ENCODE data around the gene NPBWR2. TPM values are rescaled to one million over a fixed set of nuclear protein-coding genes. Genes with fewer than 3 reads are reported as not detected.

NPBWR2 gene
- total and polyA plus RNA-seq, 4 donors = not detected

GRCh38 chr20:64139199-64140060 is 32.1 kb upstream of the NPBWR2 start (continued):
- TF ChIP-seq CTCF (IDR thresholded peaks at IDR 0.05; ENCODE audit: low read depth, low read length, missing input control) = no peak

GRCh38 chr20:64138276-64138815 is 31.0 kb upstream of the NPBWR2 start:
- Histone ChIP-seq H3K27me3 (ENCODE audit: control insufficient read depth in 4 of 4, insufficient read depth in 4 of 4, low read length in 3 of 4) (no peaks in the 10 kb centered on the region), H3K9me3 (ENCODE audit: control insufficient read depth in 4 of 4, low read length in 3 of 4) (no peaks in the 10 kb centered on the region), H3K4me3 (ENCODE audit: low read depth in 1 of 3, low read length in 3 of 3) (no peak overlapping the region), H3K27ac (ENCODE audit: low read depth in 1 of 2, low read length in 2 of 2) (no peak overlapping the region), H3K9ac (ENCODE audit: low read depth in 1 of 2, low read length in 2 of 2) (no peak overlapping the region), H3K36me3 (ENCODE audit: control insufficient read depth in 4 of 4, insufficient read depth in 3 of 4, low read depth in 1 of 4, low read length in 3 of 4) (no peaks in the 10 kb centered on the region), H3K4me1 (ENCODE audit: control insufficient read depth in 4 of 4, insufficient read depth in 4 of 4, low read length in 3 of 4) (no peaks in the 10 kb centered on the region)
- TF ChIP-seq NR2F2 (IDR thresholded peaks at IDR 0.05) = no peak
- no peak for TF ChIP-seq RXRA (IDR thresholded peaks at IDR 0.05)
- TF ChIP-seq CTCF (IDR thresholded peaks at IDR 0.05; ENCODE audit: low read depth, low read length, missing input control) = no peak
- no peak for TF ChIP-seq TAF1 (conservative IDR thresholded peaks at IDR 0.05)
- no peak for TF ChIP-seq HNF4A (conservative IDR thresholded peaks at IDR 0.05)
- TF ChIP-seq RAD21 (IDR thresholded peaks at IDR 0.05) = no peak
- no peak for TF ChIP-seq YY1 (IDR thresholded peaks at IDR 0.05)
- TF ChIP-seq ATF3 (IDR thresholded peaks at IDR 0.05) = no peak
- TF ChIP-seq SP1 (IDR thresholded peaks at IDR 0.05) = no peak
- TF ChIP-seq GABPA (IDR thresholded peaks at IDR 0.05 in 1 of 2, conservative IDR thresholded peaks at IDR 0.05 in 1 of 2) = no peak
- TF ChIP-seq HNF4G (IDR thresholded peaks at IDR 0.05) = no peak
- TF ChIP-seq ZBTB33 (IDR thresholded peaks at IDR 0.05) = no peak
- TF ChIP-seq FOXA2 (IDR thresholded peaks at IDR 0.05) = no peak
- WGBS = 93% methylated on average over 18 of the region's 18 CpGs
- DNase-seq (ENCODE audit: low spot score) = no peak

Data from liver (tissue), 9 donors.